Esophagus squamous epithelium (tissue), 5 donors: ENCODE data around the gene HADHA. TPM values are rescaled to one million over a fixed set of nuclear protein-coding genes. Genes with fewer than 3 reads are reported as not detected.

Source experiments
- DNase-seq: peaks from one replicate; lab custom pipeline; 2025; lab: John Stamatoyannopoulos, UW
- H3K27ac ChIP-seq, 4 donors: fragments of 200-600 bp; sonication (generic); one replicate each; pipeline ENCODE4 v1.5.1; 2016 to 2019; ENCODE audit warnings: mild to moderate bottlenecking in 1 of 4
- H3K27me3 ChIP-seq, 4 donors: fragments of 200-600 bp; sonication (generic); 1 replicate in 3 of 4; 2 replicates in 1 of 4; pipeline versions ENCODE4 v1.5.1 to v1.6.0; 2017 to 2021; ENCODE audit warnings: antibody characterized with exemption in 1 of 4
- H3K36me3 ChIP-seq, 3 donors: fragments of 200-600 bp; sonication (generic); one replicate each; pipeline ENCODE4 v1.5.1; 2016 to 2019
- H3K4me1 ChIP-seq, 3 donors: fragments of 200-600 bp; sonication (generic); one replicate each; pipeline ENCODE4 v1.5.1; 2017 to 2019
- H3K4me3 ChIP-seq, 4 donors: fragments of 200-600 bp; sonication (generic); 1 replicate in 3 of 4; 2 replicates in 1 of 4; pipeline ENCODE4 v1.5.1; 2016 to 2019; ENCODE audit warnings: mild to moderate bottlenecking in 2 of 4, moderate library complexity in 1 of 4
- H3K9me3 ChIP-seq, 3 donors: fragments of 200-600 bp; sonication (generic); one replicate each; pipeline ENCODE4 v1.5.1; 2016 to 2019
- POLR2A ChIP-seq, 4 donors: fragments of 450-650 bp; IDR thresholded peaks; one replicate each; pipeline ENCODE4 v1.6.1; 2017; ENCODE audit warnings: antibody characterized with exemption in 4 of 4, mild to moderate bottlenecking in 4 of 4, moderate library complexity in 3 of 4
- WGBS, 2 donors: methylation state at CpG; one replicate each; pipeline ENCODE4 v1.1.5; 2018; 5-methylcytosine and 5-hydroxymethylcytosine counted together
- intact Hi-C: fragments of 100-400 bp; cut with DNase I; formaldehyde crosslinking; loops from one replicate; pipeline ENCODE4 v1.15.0; 2022
- total RNA-seq, 4 donors: library from RNA; depleted of rRNA; stranded (reverse); fragments of >200 nt; gene quantifications; one replicate each; pipeline ENCODE4 v1.1.0, GENCODE V29; 2016
- TF ChIP-seq, protein P1 (sequence below), 6 experiments: fragments of 450-650 bp in 4 of 6; fragments of 200-600 bp in 2 of 6; sonication (generic) in 2 of 6; IDR thresholded peaks; one replicate each; pipeline ENCODE4 v1.5.1; 2016 to 2019; ENCODE audit warnings: antibody characterized with exemption in 6 of 6, mild to moderate bottlenecking in 4 of 6, moderate library complexity in 4 of 6
- donor health status: DM: yes; HTN: yes; CAD: no.

The HADHA gene
- total RNA-seq, 4 donors from 2014 or later, result 84.7 to 161 (median 116) TPM

DNA sequence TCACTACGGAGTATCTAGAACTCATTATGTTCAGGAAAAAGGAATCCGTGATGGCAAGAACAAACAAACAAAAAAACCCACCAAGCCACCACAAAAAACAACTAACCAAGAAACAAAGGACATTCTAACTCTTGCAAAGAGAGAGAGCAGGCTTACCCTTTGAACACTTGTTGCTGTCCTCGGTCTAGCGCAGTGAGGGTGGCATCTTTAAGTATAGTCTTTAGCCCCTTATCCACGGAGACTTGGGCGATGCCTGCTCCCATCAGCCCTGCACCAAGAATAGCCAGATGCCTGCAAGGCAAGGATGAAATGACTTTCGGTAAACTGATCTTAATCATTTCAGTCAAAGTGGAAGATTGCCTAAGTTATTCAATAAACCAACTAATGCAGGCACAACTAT, 40.5 kb downstream of the HADHA start:
- TF ChIP-seq, protein P1, sequence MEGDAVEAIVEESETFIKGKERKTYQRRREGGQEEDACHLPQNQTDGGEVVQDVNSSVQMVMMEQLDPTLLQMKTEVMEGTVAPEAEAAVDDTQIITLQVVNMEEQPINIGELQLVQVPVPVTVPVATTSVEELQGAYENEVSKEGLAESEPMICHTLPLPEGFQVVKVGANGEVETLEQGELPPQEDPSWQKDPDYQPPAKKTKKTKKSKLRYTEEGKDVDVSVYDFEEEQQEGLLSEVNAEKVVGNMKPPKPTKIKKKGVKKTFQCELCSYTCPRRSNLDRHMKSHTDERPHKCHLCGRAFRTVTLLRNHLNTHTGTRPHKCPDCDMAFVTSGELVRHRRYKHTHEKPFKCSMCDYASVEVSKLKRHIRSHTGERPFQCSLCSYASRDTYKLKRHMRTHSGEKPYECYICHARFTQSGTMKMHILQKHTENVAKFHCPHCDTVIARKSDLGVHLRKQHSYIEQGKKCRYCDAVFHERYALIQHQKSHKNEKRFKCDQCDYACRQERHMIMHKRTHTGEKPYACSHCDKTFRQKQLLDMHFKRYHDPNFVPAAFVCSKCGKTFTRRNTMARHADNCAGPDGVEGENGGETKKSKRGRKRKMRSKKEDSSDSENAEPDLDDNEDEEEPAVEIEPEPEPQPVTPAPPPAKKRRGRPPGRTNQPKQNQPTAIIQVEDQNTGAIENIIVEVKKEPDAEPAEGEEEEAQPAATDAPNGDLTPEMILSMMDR (IDR thresholded peaks at IDR 0.05), result no peak
- TF ChIP-seq POLR2A (IDR thresholded peaks at IDR 0.05), result no peak
- Histone ChIP-seq H3K4me1 (no peaks in the 10 kb centered on the region), H3K36me3 (peaks cover 11 to 97% (median 46%) of the 10 kb centered on the region in 3 donors), H3K4me3 (no peak overlapping the region), H3K27ac (no peak overlapping the region), H3K27me3 (no peaks in the 10 kb centered on the region), H3K9me3 (no peaks in the 10 kb centered on the region)
- WGBS, 2 donors, result 90 to 91% methylated on average over 7 of the region's 7 CpGs
- intact Hi-C loops, result no loop called here
- no peak for DNase-seq

DNA sequence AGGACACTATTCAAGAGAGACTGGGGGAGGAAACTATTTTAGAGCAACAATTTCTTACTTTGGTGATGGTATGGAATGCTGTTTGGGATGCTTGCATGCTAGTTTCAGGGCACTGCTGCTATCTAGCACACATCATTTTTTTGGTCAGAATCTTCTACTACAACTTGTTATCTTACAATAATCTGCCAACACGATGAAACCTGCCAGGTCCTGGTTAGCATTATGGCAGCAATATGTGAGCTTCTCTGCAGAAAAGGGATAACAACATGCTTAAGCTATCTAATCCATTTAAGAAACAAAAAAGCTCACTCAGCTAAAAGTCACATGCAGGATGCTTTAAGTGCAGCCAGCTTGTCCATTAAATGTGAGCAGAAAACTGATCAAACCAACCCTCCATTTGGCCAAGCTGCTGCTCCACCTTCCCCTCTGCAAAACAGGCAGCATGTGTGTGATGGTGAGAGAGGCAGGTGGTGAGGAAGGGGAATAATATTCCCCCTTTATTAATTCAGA, 41.4 kb downstream of the HADHA start:
- Histone ChIP-seq H3K36me3 (peaks cover 11 to 97% (median 44%) of the 10 kb centered on the region in 3 donors), H3K4me1 (no peaks in the 10 kb centered on the region), H3K4me3 (no peak overlapping the region), H3K27ac (no peak overlapping the region), H3K9me3 (no peaks in the 10 kb centered on the region), H3K27me3 (no peaks in the 10 kb centered on the region)
- WGBS, 2 donors, result 60 to 71% methylated on average over 1 of the region's 1 CpG
- TF ChIP-seq, protein P1 (IDR thresholded peaks at IDR 0.05), result no peak
- TF ChIP-seq POLR2A (IDR thresholded peaks at IDR 0.05), result no peak
- no peak for DNase-seq
- intact Hi-C loops, result no loop called here

DNA sequence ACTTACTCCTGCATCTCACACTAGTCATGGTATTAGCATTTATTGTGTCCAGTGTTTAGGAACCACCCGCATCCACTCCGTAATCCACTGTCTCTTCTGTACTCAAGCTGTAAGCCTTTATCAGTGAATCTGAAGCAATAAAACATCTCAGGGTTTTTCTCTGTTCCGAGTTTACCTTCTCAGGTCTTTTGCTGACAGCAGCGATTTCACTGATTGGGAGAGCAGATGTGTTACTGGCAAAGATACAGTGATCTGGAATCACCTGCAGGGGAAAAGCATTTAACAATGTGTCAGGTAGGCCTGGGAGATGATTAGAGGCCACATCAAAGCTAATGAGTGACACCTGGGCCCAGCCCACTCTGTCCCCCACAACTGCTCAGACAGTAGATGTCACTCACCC, 46.9 kb downstream of the HADHA start:
- DNase-seq, result no peak
- H3K27me3 ChIP-seq, result no peaks in the 10 kb centered on the region
- no peaks in the 10 kb centered on the region for H3K9me3 ChIP-seq
- TF ChIP-seq, protein P1 (IDR thresholded peaks at IDR 0.05), result no peak
- no peak for TF ChIP-seq POLR2A (IDR thresholded peaks at IDR 0.05)
- intact Hi-C loops, result no loop called here
- WGBS, 2 donors, result 90 to 100% methylated on average over 4 of the region's 4 CpGs
- peaks cover 21 to 100% (median 56%) of the 10 kb centered on the region in 3 donors for H3K36me3 ChIP-seq
- no peaks in the 10 kb centered on the region for H3K4me1 ChIP-seq
- H3K4me3 ChIP-seq, result no peak overlapping the region
- H3K27ac ChIP-seq, result no peak overlapping the region

DNA sequence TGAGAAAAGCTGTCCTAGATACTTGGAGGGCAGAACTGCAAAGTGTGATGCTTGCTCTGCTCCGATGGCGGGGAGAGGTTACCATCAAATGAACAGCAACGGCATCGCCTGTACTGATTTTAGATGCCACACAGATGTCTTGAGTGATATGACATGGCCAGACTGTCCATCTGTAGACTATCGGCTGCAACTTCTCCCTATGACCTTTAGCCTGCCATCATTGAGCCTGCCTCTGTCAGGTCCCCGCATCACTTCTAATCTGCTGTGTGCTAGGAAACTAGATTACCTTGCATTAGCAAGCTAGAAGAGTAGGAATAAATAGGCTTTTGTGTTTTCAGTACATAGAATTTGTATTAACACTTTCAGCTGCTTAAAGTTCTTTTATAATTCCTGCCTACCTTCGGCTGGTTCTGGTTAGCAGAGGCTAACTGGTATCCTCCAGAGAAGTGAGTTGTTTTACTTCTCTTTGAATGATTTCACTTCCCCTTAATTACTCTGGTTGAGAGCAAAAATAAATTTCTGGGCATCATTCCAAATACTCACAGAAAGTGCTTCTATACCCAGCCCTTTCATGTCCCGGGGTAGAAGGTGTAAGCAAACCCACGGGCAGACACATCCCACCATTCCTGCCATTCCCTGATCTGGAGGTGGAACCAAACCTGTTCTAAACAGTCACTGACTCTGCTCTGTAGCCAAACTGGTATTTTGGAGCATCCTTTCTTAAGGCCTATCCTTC, 47.6 kb downstream of the HADHA start:
- Histone ChIP-seq H3K9me3 (no peaks in the 10 kb centered on the region), H3K4me3 (no peak overlapping the region), H3K36me3 (peaks cover 22 to 100% (median 52%) of the 10 kb centered on the region in 3 donors), H3K27ac (no peak overlapping the region), H3K4me1 (no peaks in the 10 kb centered on the region), H3K27me3 (no peaks in the 10 kb centered on the region)
- no peak for TF ChIP-seq POLR2A (IDR thresholded peaks at IDR 0.05)
- TF ChIP-seq, protein P1 (IDR thresholded peaks at IDR 0.05), result no peak
- DNase-seq, result no peak
- intact Hi-C loops, result no loop called here
- WGBS, 2 donors, result 77 to 82% methylated on average over 9 of the region's 9 CpGs
